Parathyroid adenoma (tissue), 2 donors: ENCODE data around the gene SOX5.

Source experiments
- H2AFZ ChIP-seq: fragments of 300-600 bp; sonication (generic); one replicate; pipeline ENCODE4 v1.7.0; 2017; ENCODE audit warnings: antibody characterized with exemption, mild to moderate bottlenecking
- H3K27ac ChIP-seq: fragments of 300-600 bp; sonication (generic); one replicate; pipeline ENCODE4 v1.7.0; 2017
- H3K27me3 ChIP-seq: fragments of 300-600 bp; sonication (generic); one replicate; pipeline ENCODE4 v1.7.0; 2017; ENCODE audit warnings: low read length; ENCODE audit not compliant: control insufficient read depth, insufficient read depth
- H3K36me3 ChIP-seq: fragments of 300-600 bp; sonication (generic); one replicate; pipeline ENCODE4 v1.7.0; 2017; ENCODE audit warnings: low read length; ENCODE audit not compliant: control insufficient read depth, insufficient read depth
- H3K4me1 ChIP-seq: fragments of 300-600 bp; sonication (generic); one replicate; pipeline ENCODE4 v1.7.0; 2017; ENCODE audit warnings: control low read depth
- H3K4me2 ChIP-seq: fragments of 300-600 bp; sonication (generic); one replicate; pipeline ENCODE4 v1.7.0; 2017; ENCODE audit warnings: low read length
- H3K4me3 ChIP-seq: fragments of 300-600 bp; sonication (generic); one replicate; pipeline ENCODE4 v1.7.0; 2017; ENCODE audit warnings: low read depth, low read length
- H3K79me2 ChIP-seq: fragments of 300-600 bp; sonication (generic); one replicate; pipeline ENCODE4 v1.7.0; 2017; ENCODE audit warnings: control low read depth
- H3K9ac ChIP-seq: fragments of 300-600 bp; sonication (generic); one replicate; pipeline ENCODE4 v1.7.0; 2017; ENCODE audit warnings: mild to moderate bottlenecking
- H3K9me3 ChIP-seq: fragments of 300-600 bp; sonication (generic); one replicate; pipeline ENCODE4 v1.7.0; 2017; ENCODE audit warnings: low read length; ENCODE audit not compliant: control insufficient read depth
- TF ChIP-seq, protein P1 (sequence below): fragments of 300-600 bp; sonication (generic); IDR thresholded peaks from one replicate; pipeline ENCODE4 v1.7.0; 2017; ENCODE audit warnings: antibody characterized with exemption, mild to moderate bottlenecking
- donor health status: primary hyperparathyroidism.

The SOX5 gene

DNA sequence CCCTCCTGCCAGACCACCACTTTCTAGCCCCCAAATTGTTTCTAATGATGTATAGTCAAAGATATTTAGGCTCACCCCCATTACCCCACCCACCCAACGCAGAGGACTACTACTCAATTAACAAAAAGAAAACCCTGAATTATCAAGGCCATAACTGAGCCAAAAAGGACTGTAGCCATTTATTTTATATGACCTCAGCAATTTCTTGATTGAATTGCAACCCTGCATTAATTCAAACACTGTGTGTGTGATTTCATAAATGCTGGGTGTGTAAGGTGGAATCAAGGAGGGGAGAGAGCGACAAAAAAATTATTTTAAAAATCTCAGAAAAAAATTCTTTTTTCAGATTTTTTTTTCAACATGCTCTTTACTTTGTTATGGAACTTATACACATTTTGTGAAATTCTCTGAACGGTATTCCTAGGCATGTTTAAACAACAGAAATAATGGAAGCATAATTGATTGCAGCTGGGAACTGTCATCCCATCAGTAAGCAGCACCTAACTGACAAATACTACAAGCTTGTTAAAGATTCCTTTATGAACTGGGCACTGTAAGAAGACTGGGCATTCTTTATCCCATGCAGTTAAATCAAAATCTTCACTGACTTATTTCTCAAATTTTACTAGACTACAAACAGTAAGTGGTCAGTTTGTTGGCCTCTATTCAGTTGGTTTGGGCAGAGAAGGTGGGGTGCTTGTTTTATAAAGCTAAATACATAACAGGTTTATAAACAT is 179.1 kb downstream of the SOX5 start:
- no peaks in the 10 kb centered on the region for H3K9me3 ChIP-seq
- H3K4me3 ChIP-seq = no peak overlapping the region
- no peaks in the 10 kb centered on the region for H3K4me1 ChIP-seq
- no peak overlapping the region for H3K27ac ChIP-seq
- no peak overlapping the region for H2AFZ ChIP-seq
- no peaks in the 10 kb centered on the region for H3K36me3 ChIP-seq
- H3K9ac ChIP-seq = no peak overlapping the region
- H3K27me3 ChIP-seq = no peaks in the 10 kb centered on the region
- no peak overlapping the region for H3K4me2 ChIP-seq
- TF ChIP-seq, protein P1, sequence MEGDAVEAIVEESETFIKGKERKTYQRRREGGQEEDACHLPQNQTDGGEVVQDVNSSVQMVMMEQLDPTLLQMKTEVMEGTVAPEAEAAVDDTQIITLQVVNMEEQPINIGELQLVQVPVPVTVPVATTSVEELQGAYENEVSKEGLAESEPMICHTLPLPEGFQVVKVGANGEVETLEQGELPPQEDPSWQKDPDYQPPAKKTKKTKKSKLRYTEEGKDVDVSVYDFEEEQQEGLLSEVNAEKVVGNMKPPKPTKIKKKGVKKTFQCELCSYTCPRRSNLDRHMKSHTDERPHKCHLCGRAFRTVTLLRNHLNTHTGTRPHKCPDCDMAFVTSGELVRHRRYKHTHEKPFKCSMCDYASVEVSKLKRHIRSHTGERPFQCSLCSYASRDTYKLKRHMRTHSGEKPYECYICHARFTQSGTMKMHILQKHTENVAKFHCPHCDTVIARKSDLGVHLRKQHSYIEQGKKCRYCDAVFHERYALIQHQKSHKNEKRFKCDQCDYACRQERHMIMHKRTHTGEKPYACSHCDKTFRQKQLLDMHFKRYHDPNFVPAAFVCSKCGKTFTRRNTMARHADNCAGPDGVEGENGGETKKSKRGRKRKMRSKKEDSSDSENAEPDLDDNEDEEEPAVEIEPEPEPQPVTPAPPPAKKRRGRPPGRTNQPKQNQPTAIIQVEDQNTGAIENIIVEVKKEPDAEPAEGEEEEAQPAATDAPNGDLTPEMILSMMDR = no peak
- no peaks in the 10 kb centered on the region for H3K79me2 ChIP-seq

GRCh38 chr12:23767834-23768233 is 181.6 kb downstream of the SOX5 start:
- no peaks in the 10 kb centered on the region for H3K9me3 ChIP-seq
- H3K4me2 ChIP-seq = no peak overlapping the region
- H3K27me3 ChIP-seq = no peaks in the 10 kb centered on the region
- no peaks in the 10 kb centered on the region for H3K79me2 ChIP-seq
- no peak overlapping the region for H3K27ac ChIP-seq
- H3K4me3 ChIP-seq = no peak overlapping the region
- H3K4me1 ChIP-seq = no peaks in the 10 kb centered on the region
- no peak overlapping the region for H3K9ac ChIP-seq
- no peak overlapping the region for H2AFZ ChIP-seq
- TF ChIP-seq, protein P1 = no peak
- H3K36me3 ChIP-seq = no peaks in the 10 kb centered on the region

DNA sequence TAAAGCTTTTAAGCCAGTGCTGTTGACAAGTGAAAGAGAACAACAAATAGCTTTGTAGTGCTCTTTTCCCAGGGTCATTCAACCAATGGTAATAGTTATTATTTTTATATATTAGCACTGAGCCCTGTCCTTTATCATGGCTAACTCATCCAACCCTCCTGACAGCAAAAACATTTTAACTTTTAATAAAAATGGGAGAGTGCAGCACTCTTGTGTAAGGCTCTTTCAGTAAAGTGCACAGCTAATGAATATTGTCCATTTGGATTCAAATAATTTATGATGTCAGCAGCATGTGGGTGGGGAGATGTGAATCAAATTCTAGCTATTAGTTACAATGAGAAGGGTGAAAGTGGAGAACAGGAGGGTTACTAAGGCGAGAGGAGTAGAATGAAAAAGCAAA is 185.7 kb downstream of the SOX5 start:
- Histone ChIP-seq H3K27ac (no peak overlapping the region), H2AFZ (no peak overlapping the region), H3K4me2 (no peak overlapping the region), H3K9me3 (no peaks in the 10 kb centered on the region), H3K36me3 (no peaks in the 10 kb centered on the region), H3K4me1 (no peaks in the 10 kb centered on the region), H3K9ac (no peak overlapping the region), H3K79me2 (no peaks in the 10 kb centered on the region), H3K27me3 (no peaks in the 10 kb centered on the region), H3K4me3 (no peak overlapping the region)
- TF ChIP-seq, protein P1 = no peak

DNA sequence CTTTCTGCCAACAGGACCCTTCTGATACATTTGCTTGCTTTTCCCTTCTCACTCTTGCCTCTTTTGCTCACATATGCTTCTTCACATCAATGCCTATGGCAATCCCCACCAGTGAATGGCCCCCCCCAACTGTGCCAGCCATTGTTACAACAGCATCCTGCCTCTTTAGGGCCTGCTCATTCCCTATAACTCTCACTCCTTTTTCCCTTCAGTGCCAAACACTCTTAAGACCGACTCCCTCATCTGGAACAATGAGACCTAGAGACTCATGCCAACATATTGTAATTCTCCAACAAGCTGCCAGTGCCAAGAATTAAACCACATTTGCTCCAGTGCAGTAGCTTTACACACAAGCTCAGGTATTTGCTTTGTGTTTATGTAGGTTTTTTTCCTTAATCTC is 189.0 kb downstream of the SOX5 start:
- Histone ChIP-seq H3K9ac (no peak overlapping the region), H3K36me3 (no peaks in the 10 kb centered on the region), H3K9me3 (no peaks in the 10 kb centered on the region), H3K79me2 (no peaks in the 10 kb centered on the region), H3K27ac (no peak overlapping the region), H3K4me3 (no peak overlapping the region), H2AFZ (no peak overlapping the region), H3K4me1 (no peaks in the 10 kb centered on the region), H3K27me3 (no peaks in the 10 kb centered on the region), H3K4me2 (no peak overlapping the region)
- TF ChIP-seq, protein P1 = no peak

DNA sequence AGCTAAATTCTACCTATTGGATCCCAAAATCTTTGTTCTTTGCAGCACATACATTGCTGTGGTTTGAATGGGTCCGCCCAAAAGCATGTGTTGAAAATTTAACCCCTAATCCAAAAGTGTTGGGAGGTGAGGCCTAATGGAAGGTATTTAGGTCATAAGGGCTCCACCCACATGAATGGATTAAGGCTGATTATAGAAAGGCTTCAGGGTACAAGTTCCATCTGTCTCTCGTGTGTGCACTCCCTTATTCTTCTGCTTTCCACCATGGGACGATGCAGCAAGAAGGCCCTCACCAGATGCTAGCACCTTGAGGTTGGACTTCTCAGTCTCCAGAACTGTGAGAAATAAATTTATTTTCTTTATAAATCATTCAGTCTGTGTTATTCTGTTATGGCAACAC is 190.9 kb downstream of the SOX5 start:
- no peaks in the 10 kb centered on the region for H3K9me3 ChIP-seq
- no peak overlapping the region for H3K4me3 ChIP-seq
- H2AFZ ChIP-seq = no peak overlapping the region
- H3K4me2 ChIP-seq = no peak overlapping the region
- H3K27ac ChIP-seq = no peak overlapping the region
- H3K27me3 ChIP-seq = no peaks in the 10 kb centered on the region
- no peak overlapping the region for H3K9ac ChIP-seq
- H3K36me3 ChIP-seq = no peaks in the 10 kb centered on the region
- H3K4me1 ChIP-seq = no peaks in the 10 kb centered on the region
- H3K79me2 ChIP-seq = no peaks in the 10 kb centered on the region
- TF ChIP-seq, protein P1 = no peak
